Activated naive CD8-positive, alpha-beta T cell (primary cell): Measurements from ENCODE around the gene SET.
"Not testable (repeated sequence)": the region's sequence is repeated elsewhere in the genome, so short reads cannot be mapped to it uniquely, and the experiment has no call there.

Experiments
- H3K27ac Mint-ChIP-seq: one replicate; pipeline ENCODE4 v1.8.0; 2021; ENCODE audit warnings: mixed read lengths
- H3K27me3 Mint-ChIP-seq: one replicate; pipeline ENCODE4 v1.8.0; 2021; ENCODE audit warnings: mixed read lengths
- H3K36me3 Mint-ChIP-seq: one replicate; pipeline ENCODE4 v1.8.0; 2021; ENCODE audit warnings: mixed read lengths
- H3K4me1 Mint-ChIP-seq: one replicate; pipeline ENCODE4 v1.8.0; 2021; ENCODE audit warnings: low read depth, mixed read lengths
- H3K4me3 Mint-ChIP-seq: one replicate; pipeline ENCODE4 v1.8.0; 2021; ENCODE audit warnings: mild to moderate bottlenecking, mixed read lengths
- H3K9me3 Mint-ChIP-seq: one replicate; pipeline ENCODE4 v1.8.0; 2021; ENCODE audit warnings: low read depth, mixed read lengths

SET gene

GRCh38 chr9:128688501-128689292 lies at the start of gene SET:
TSS of gene SET (plus strand) at chr9:128689222. CDS start at chr9:128689583, 361 bp downstream.
- Mint-ChIP-seq H3K36me3 (peaks cover 15% of the 10 kb centered on the region), H3K4me3 (peak within 1 kb of the TSS; percentile 94), H3K27ac (peak within 1 kb of the TSS; percentile 99), H3K27me3 (no peaks in the 10 kb centered on the region), H3K4me1 (peaks cover 65% of the 10 kb centered on the region), H3K9me3 (no peaks in the 10 kb centered on the region)

DNA sequence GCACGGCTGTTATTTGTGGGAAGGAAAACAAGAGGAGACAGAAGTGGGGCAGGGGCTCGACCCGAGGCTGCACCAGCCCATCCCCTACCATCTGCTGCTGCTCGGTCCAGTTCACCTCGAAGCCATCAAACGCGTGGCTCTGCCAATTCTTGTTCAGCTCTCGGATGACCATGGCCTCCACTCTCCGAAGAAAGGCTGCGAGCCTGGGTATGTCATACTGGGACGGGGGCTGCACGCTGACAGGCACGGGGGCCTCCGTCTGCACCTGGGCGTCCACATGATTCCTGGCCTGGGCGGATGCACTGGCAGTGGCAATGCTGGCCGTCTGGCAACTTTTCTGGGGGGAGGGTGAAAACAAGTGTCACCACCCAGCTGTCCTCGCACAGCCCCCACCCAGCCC lies 48.4 kb upstream of the SET start:
- H3K27ac Mint-ChIP-seq: no peak overlapping the region
- no peaks in the 10 kb centered on the region for H3K27me3 Mint-ChIP-seq
- H3K9me3 Mint-ChIP-seq: no peaks in the 10 kb centered on the region
- H3K4me1 Mint-ChIP-seq: no peaks in the 10 kb centered on the region
- no peaks in the 10 kb centered on the region for H3K36me3 Mint-ChIP-seq
- no peak overlapping the region for H3K4me3 Mint-ChIP-seq

- no peaks in the 10 kb centered on the region for H3K27me3 Mint-ChIP-seq
- no peak overlapping the region for H3K27ac Mint-ChIP-seq
- no peaks in the 10 kb centered on the region for H3K4me1 Mint-ChIP-seq
- no peaks in the 10 kb centered on the region for H3K36me3 Mint-ChIP-seq
- H3K4me3 Mint-ChIP-seq: no peak overlapping the region
- H3K9me3 Mint-ChIP-seq: no peaks in the 10 kb centered on the region
Observed at GRCh38 chr9:128642675-128643245, 46.3 kb upstream of the SET start.

GRCh38 chr9:128643519-128644300 lies 45.3 kb upstream of the SET start:
- Mint-ChIP-seq H3K36me3 (no peaks in the 10 kb centered on the region), H3K27ac (no peak overlapping the region), H3K4me1 (no peaks in the 10 kb centered on the region), H3K4me3 (no peak overlapping the region), H3K9me3 (no peaks in the 10 kb centered on the region), H3K27me3 (no peaks in the 10 kb centered on the region)

DNA sequence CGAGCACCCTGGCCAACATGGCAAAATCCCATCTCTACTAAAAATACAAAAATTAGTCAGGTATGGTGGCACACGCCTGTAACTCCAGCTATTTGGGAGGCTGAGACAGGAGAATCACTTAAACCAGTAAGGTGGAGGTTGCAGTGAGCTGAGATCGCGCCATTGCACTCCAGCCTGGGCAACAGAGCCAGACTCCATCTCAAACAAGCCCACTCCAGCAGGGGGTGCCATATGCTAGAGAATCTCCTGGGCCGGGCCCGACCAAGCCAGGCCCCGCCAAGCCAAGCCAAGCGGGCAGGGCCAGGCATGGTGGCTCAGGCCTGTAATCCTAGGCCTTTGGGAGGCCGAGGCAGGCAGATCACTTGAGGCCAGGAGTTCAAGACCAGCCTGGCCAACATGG lies 40.8 kb upstream of the SET start:
- H3K4me3 Mint-ChIP-seq, H3K36me3 Mint-ChIP-seq, H3K27ac Mint-ChIP-seq, H3K4me1 Mint-ChIP-seq, H3K27me3 Mint-ChIP-seq, H3K9me3 Mint-ChIP-seq: not testable (repeated sequence)

DNA sequence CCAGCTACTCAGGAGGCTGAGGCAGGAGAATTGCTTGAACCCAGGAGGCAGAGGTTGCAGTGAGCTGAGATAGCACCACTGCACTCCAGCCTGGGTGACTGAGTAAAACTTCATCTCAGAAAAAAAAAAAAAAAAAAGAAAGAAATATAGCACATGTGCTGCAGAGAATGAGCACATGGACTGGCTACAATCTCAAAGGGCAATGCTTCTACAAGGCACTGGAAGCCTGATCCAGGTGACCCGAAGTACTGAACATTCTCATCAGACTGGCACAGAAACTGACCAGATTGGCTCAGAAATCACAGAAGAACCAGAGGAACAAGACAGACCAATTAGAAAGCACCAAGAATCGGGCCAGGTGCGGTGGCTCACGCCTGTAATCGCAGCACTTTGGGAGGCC lies 37.2 kb upstream of the SET start:
- no peak overlapping the region for H3K27ac Mint-ChIP-seq
- no peaks in the 10 kb centered on the region for H3K9me3 Mint-ChIP-seq
- no peaks in the 10 kb centered on the region for H3K4me1 Mint-ChIP-seq
- H3K36me3 Mint-ChIP-seq: no peaks in the 10 kb centered on the region
- H3K27me3 Mint-ChIP-seq: no peaks in the 10 kb centered on the region
- no peak overlapping the region for H3K4me3 Mint-ChIP-seq

DNA sequence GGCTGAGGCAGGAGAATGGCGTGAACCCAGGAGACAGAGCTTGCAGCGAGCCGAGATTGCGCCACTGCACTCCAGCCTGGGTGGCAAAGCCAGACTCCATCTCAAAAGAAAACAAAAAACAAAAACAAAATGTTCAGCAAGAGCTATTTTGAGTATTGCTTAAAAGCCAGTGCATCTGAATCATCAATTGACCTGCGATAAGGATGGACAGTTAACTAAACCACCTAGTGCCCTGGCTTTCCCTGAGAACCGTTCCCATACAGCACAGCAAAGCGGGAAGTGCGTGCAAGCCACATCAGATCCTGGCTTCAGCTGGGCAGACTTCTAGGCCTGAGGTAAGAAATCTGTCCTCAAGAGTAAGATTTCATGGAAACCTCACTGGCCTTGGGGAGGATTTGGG lies 35.1 kb upstream of the SET start:
- no peak overlapping the region for H3K27ac Mint-ChIP-seq
- no peaks in the 10 kb centered on the region for H3K27me3 Mint-ChIP-seq
- no peaks in the 10 kb centered on the region for H3K36me3 Mint-ChIP-seq
- H3K4me3 Mint-ChIP-seq: no peak overlapping the region
- no peaks in the 10 kb centered on the region for H3K9me3 Mint-ChIP-seq
- H3K4me1 Mint-ChIP-seq: peaks cover 4% of the 10 kb centered on the region

DNA sequence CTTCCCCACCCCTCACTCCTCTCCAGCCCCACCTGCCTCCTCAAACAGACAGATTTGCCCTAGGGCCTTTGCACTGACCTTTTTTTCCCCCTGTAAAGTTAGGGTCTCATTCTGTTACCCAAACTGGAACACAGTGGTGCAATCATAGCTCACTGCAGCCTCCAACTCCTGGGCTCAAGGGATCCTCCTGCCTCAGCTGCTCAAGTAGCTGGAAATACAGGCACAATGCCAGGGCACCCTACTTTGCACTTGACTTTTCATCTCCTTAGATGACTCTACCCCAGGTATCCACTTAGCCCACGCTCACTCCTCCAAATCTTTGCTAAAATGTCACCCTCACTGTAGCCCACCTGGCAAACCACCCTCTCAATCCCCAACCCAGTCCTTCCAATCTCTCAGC lies 34.5 kb upstream of the SET start:
- H3K27me3 Mint-ChIP-seq: no peaks in the 10 kb centered on the region
- no peak overlapping the region for H3K27ac Mint-ChIP-seq
- no peaks in the 10 kb centered on the region for H3K9me3 Mint-ChIP-seq
- peak overlapping the region; percentile 31 for H3K4me3 Mint-ChIP-seq
- H3K4me1 Mint-ChIP-seq: peaks cover 4% of the 10 kb centered on the region
- H3K36me3 Mint-ChIP-seq: no peaks in the 10 kb centered on the region

GRCh38 chr9:128656416-128657343 lies 32.3 kb upstream of the SET start, which contains the start of gene DYNC2I2:
TSS of gene DYNC2I2 (minus strand) at chr9:128656847. CDS start at chr9:128656726, 121 bp downstream.
- no peaks in the 10 kb centered on the region for H3K36me3 Mint-ChIP-seq
- peak within 1 kb of the TSS; percentile 100 for H3K27ac Mint-ChIP-seq
- H3K9me3 Mint-ChIP-seq: no peaks in the 10 kb centered on the region
- peaks cover 4% of the 10 kb centered on the region for H3K4me1 Mint-ChIP-seq
- H3K4me3 Mint-ChIP-seq: peak within 1 kb of the TSS; percentile 90
- H3K27me3 Mint-ChIP-seq: no peaks in the 10 kb centered on the region

GRCh38 chr9:128657344-128657704 lies 31.7 kb upstream of the SET start:
- Mint-ChIP-seq H3K9me3 (no peaks in the 10 kb centered on the region), H3K27me3 (no peaks in the 10 kb centered on the region), H3K36me3 (no peaks in the 10 kb centered on the region), H3K4me1 (peaks cover 4% of the 10 kb centered on the region), H3K4me3 (peak overlapping the region; percentile 90), H3K27ac (peak overlapping the region; percentile 100)

- H3K36me3 Mint-ChIP-seq: no peaks in the 10 kb centered on the region
- peak overlapping the region; percentile 100 for H3K27ac Mint-ChIP-seq
- H3K27me3 Mint-ChIP-seq: no peaks in the 10 kb centered on the region
- H3K4me1 Mint-ChIP-seq: peaks cover 4% of the 10 kb centered on the region
- H3K9me3 Mint-ChIP-seq: no peaks in the 10 kb centered on the region
- H3K4me3 Mint-ChIP-seq: no peak overlapping the region
Observed at GRCh38 chr9:128657796-128658195, 31.2 kb upstream of the SET start.

DNA sequence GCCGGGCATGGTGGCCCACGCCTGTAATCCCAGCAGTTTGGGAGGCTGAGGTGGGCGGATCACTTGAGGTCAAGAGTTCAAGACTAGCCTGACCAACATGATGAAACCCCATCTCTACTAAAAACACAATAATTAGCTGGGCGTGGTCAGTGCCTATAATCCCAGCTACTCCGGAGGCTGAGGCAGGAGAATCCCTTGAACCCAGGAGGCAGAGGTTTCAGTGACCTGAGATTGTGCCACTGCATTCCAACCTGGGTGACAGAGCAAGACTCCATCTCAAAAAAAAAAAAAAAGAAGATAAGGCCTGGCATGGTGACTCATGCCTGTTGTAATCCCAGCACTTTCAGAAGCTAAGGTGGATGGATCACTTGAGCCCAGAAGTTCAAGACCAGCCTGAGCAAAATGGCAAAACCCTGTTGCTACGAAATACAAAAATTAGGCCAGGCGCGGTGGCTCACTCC lies 22.5 kb upstream of the SET start:
- H3K36me3 Mint-ChIP-seq, H3K27ac Mint-ChIP-seq, H3K27me3 Mint-ChIP-seq, H3K9me3 Mint-ChIP-seq, H3K4me3 Mint-ChIP-seq, H3K4me1 Mint-ChIP-seq: not testable (repeated sequence)

GRCh38 chr9:128669786-128670185 lies 19.2 kb upstream of the SET start:
- Mint-ChIP-seq H3K4me1 (no peaks in the 10 kb centered on the region), H3K36me3 (no peaks in the 10 kb centered on the region), H3K27ac (no peak overlapping the region), H3K9me3 (no peaks in the 10 kb centered on the region), H3K4me3 (no peak overlapping the region), H3K27me3 (no peaks in the 10 kb centered on the region)

- no peak overlapping the region for H3K4me3 Mint-ChIP-seq
- no peaks in the 10 kb centered on the region for H3K4me1 Mint-ChIP-seq
- H3K27ac Mint-ChIP-seq: no peak overlapping the region
- H3K27me3 Mint-ChIP-seq: no peaks in the 10 kb centered on the region
- no peaks in the 10 kb centered on the region for H3K9me3 Mint-ChIP-seq
- no peaks in the 10 kb centered on the region for H3K36me3 Mint-ChIP-seq
Observed at GRCh38 chr9:128675382-128675781, 13.6 kb upstream of the SET start.
